OCI-M2 (cell line): Measurements from ENCODE around the gene FGF12.

Experiments used
- DNase-seq: peaks from one replicate; lab custom pipeline; 2025; ENCODE audit not compliant: unreplicated experiment; lab: John Stamatoyannopoulos, UW

FGF12 gene

DNA sequence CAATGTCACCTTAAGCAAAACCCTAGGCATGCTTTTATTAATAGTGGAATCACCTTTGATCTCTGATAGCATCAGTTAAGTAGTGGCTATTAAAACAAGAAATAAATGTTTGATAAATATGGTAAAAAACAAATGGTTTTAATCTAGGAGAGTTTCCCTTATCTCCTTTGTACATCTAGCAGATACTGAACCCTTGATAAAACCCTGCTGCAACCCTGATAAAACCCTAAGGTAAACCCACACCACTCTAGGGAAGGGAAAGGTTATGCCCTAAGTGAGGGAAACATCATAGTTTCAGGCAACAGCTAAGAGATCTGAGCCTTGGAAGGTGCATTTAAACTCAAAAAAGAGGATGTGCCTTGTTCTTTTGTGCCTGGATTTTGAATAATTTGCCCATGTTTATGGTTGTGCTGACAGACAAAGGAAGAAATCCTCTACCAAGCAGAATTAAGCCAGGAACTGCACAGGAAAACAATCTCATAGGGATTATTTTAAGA is 309.7 kb downstream of the FGF12 start:
- DNase-seq = no peak

GRCh38 chr3:192417017-192417416 is 310.3 kb downstream of the FGF12 start:
- DNase-seq = no peak

DNA sequence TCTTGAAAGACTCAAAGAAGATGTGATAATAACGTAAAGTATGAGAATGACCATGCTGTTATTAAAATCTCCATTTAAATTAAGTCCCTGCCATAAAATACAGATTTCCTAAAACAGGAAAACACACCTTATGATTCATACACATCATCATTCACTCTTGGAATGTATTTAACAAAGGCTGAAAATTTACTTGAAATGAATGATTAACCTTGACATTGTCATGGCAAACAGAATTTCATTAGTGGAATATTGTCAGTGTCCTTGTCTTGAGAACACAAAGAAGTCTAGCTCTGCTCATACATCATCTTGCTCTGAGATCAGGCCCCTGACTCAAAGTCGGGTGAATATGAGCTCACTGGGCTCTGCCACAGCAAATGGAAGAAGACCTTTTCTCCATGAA is 313.9 kb downstream of the FGF12 start:
- DNase-seq = no peak

DNA sequence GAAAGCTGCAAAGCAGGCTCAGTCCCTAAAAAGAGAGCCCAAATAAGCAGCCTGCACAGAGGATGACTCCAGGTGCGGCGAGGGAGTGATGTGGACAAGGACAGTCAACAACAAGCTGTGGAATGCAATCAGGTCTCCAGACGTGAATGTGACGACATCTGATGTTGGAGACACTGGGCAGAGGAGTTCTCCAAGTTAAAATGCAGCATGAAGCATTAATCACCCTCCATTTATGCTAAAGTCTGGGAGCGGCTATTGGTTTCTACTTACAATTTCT is 316.7 kb downstream of the FGF12 start:
- no peak for DNase-seq

- DNase-seq = no peak
These were observed 317.3 kb downstream of the FGF12 start for GRCh38 chr3:192409838-192410683.

DNA sequence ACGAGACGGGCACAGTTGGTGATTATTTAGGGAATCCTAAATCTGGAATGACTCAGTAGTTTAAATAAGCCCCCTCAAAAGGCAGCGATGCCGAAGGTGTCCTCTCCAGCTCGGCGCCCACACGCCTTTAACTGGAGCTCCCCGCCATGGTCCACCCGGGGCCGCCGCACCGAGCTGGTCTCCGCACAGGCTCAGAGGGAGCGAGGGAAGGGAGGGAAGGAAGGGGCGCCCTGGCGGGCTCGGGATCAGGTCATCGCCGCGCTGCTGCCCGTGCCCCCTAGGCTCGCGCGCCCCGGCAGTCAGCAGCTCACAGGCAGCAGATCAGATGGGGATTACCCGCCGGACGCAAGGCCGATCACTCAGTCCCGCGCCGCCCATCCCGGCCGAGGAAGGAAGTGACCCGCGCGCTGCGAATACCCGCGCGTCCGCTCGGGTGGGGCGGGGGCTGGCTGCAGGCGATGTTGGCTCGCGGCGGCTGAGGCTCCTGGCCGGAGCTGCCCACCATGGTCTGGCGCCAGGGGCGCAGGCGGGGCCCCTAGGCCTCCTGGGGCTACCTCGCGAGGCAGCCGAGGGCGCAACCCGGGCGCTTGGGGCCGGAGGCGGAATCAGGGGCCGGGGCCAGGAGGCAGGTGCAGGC is 318.0 kb downstream of the FGF12 start:
- no peak for DNase-seq

DNA sequence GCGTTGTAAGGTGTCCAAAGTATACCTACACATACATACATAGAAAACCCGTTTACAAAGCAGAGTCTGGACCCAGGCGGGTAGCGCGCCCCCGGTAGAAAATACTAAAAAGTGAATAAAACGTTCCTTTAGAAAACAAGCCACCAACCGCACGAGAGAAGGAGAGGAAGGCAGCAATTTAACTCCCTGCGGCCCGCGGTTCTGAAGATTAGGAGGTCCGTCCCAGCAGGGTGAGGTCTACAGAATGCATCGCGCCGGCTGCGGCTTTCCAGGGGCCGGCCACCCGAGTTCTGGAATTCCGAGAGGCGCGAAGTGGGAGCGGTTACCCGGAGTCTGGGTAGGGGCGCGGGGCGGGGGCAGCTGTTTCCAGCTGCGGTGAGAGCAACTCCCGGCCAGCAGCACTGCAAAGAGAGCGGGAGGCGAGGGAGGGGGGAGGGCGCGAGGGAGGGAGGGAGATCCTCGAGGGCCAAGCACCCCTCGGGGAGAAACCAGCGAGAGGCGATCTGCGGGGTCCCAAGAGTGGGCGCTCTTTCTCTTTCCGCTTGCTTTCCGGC is 318.6 kb downstream of the FGF12 start:
- no peak for DNase-seq

- no peak for DNase-seq
These were observed 319.2 kb downstream of the FGF12 start for GRCh38 chr3:192408007-192408646.

DNA sequence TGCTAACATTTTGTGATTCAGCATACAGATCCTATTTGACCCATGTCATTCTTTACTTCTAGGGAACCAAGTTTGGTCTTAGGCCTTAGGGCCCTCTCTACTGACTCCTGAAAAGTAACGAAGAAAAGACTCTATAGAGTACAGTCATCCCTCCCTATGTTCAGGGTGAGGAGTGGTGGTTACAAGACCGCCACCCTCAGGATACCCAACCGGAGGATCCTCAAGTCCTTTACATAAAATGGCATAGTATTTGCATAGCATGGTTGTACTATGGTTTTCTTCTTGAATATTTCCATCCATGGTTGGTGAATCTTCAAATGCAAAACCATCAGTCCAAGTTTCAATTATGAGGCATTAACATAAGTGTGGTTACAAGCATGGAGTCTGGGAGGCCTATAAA is 327.6 kb downstream of the FGF12 start:
- no peak for DNase-seq

GRCh38 chr3:192397012-192397411 is 330.3 kb downstream of the FGF12 start:
- DNase-seq = no peak

DNA sequence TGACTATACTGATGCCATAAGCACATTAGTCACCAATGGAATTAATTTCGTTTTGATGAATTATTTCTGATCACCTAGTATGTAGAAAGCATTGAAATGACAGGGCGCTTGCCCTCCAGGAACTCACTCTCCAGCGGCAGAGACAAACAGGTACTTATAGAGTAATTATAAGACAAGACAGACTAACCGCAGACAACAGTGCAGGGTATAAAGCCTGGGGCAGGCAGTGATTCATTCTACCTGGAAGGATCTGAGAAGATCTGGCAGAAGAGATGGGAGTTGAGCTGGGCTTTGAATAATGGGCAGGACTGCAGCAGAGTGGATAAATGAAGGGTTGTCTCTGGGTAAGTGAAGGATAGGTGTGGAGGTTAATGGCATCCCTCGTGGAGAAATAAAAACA is 331.8 kb downstream of the FGF12 start:
- no peak for DNase-seq

GRCh38 chr3:192392986-192393385 is 334.4 kb downstream of the FGF12 start:
- DNase-seq = no peak

DNA sequence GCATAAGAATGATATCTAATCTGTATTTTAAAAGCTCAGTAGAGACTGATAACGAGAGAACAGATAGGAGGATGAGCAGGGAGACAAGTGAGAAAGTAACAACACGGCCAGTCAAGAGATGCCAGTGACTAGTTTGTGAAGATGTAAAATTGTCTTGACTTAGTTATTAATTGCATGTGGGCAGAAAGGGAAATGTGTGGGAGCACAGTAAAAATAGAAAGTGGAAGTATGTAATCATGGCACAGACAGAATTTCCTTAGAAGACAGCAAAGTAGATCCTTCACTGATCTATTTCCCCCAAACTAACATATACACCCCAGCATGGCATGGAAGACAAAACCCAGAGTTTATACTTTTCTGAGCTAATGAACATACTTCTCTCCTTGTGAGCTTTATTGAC is 344.5 kb downstream of the FGF12 start:
- no peak for DNase-seq

DNA sequence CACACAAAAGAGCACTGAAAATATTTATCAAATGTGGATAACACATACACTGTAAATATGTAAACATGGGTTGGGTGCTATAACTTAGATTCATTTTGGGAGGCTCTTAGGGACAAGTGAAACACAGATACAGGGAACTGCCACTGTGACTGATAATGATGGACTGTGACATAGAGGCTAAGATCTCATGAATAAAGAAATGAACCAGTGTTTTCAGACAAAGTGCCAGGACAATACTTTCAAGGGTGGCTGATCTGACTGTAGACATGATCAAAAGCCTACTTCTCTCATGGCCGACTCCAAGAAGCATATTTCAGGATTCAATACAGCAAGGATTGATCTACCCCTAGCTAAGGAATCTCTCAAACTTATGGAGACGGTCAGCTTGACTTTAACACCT is 353.8 kb downstream of the FGF12 start:
- DNase-seq = no peak

DNA sequence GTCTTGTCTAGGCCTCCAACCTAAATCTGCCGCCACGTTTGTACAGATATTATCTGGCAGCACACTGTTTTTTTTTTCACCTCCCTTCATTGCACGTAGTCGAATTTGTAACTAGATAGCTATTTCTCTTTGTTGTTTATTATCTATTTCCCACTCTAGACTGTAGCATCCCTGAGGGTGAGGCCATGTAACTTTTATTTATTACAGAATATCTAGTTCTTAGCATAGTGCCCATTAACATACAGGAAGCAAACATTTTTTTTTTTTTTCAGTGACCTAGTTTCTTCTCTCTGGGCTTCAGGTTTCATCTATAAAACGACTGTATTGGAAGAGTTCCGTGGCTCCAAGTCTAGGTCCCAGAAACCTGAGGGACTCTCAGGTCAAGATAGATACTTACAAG is 354.3 kb downstream of the FGF12 start:
- DNase-seq = no peak

- DNase-seq = no peak
These were observed 354.7 kb downstream of the FGF12 start for GRCh38 chr3:192372616-192373015.

DNA sequence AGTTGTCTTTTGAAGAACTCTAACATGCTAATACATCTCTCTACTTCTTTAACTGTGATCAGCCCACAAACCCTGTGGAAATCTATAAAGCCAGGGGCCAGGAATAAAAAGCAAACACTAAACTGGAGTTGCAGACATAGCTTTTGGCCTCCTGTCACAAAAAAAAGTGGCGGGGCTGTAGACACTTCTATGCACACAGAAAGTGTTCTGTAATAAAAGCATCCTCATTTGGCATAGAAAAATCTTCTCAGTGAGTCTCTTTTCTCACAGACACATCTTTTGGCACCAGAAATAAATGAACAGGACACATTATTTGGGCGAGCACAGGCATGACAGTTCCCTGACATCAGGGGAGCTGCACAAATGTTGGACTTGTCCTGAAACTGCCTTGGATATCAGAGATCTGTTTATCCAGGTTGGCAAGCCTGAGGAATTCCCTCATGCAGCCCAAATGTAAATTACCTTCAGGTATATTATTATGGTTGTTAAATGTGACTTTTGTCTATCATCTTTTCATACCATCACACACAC is 355.4 kb downstream of the FGF12 start:
- no peak for DNase-seq

GRCh38 chr3:192367616-192368015 is 359.7 kb downstream of the FGF12 start:
- no peak for DNase-seq

DNA sequence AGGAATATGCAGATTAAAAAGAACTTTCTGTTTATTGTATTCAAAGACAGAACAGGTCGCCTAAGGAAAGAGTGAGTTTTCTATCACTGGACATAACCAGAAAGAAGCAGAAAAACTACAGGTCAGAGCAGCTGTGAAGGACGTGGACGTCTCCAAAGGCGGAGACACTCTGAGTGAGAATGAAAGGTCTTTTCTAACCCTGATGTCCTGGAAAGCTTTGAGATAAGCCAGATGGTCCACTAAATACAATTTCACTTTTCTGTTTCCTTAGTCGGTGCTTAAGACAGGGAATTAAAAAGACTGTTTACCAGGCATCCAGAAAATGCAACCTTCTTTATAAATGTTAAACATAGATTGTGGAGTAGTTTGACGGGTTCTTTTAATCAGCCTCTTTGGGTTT is 360.4 kb downstream of the FGF12 start:
- no peak for DNase-seq

DNA sequence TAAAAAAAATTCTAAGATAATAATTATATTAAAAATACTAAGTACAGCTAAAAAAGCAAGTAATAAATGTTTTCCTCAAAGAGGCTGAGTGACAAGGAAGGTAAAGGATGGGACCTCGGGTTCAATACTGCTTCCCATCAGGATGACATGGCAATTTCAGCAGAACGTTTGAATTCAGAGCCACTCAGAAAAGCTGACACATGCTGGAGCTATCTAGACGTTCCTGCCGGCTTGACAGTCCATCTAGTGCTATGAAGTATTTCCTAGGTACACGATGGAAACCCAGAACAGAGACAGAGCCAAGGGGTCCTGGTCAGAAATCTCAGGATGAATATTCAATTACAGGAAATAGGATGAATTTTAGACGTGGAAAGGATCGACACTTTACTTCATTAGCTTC is 361.8 kb downstream of the FGF12 start:
- DNase-seq = no peak

GRCh38 chr3:192364316-192364715 is 363.0 kb downstream of the FGF12 start:
- no peak for DNase-seq

- DNase-seq = no peak
These were observed 372.7 kb downstream of the FGF12 start for GRCh38 chr3:192354687-192355086.
